Adrenal gland (tissue), 12 donors: Measurements from ENCODE around the gene CDH4. TPM values are rescaled to one million over a fixed set of nuclear protein-coding genes. Genes with fewer than 3 reads are reported as not detected.

Source experiments
- DNase-seq, 7 donors: peaks; one replicate each; pipeline ENCODE4 v3.0.0-alpha.2; 2019 to 2020
- H3K27ac ChIP-seq, 5 donors: fragments of 200-600 bp; sonication (generic) in 4 of 5; 1 replicate in 3 of 5; 2 replicates in 2 of 5; pipeline versions ENCODE4 v1.5.1 to v1.8.0; 2016 to 2020; ENCODE audit warnings: mild to moderate bottlenecking in 1 of 5
- H3K27me3 ChIP-seq: fragments of 200-600 bp; 2 replicates; pipeline ENCODE4 v1.8.0; 2021
- H3K36me3 ChIP-seq, 2 donors: fragments of 200-600 bp; replicated peaks in 1 of 2; 1 replicate in 1 of 2; 2 replicates in 1 of 2; pipeline versions ENCODE4 v1.5.1 to v1.8.0; 2018 to 2022
- H3K4me1 ChIP-seq, 2 donors: fragments of 200-600 bp; replicated peaks in 1 of 2; 1 replicate in 1 of 2; 2 replicates in 1 of 2; pipeline versions ENCODE4 v1.5.1 to v1.8.0; 2018 to 2021
- H3K4me3 ChIP-seq, 4 donors: fragments of 200-600 bp; sonication (generic) in 3 of 4; one replicate each; pipeline ENCODE4 v1.5.1; 2016 to 2018
- H3K9me3 ChIP-seq, 3 donors: fragments of 200-600 bp; sonication (generic) in 1 of 3; replicated peaks in 1 of 3; 1 replicate in 2 of 3; 2 replicates in 1 of 3; pipeline versions ENCODE4 v1.5.1 to v1.8.0; 2016 to 2021
- POLR2A ChIP-seq, 2 donors: fragments of 450-650 bp; IDR thresholded peaks; one replicate each; pipeline ENCODE4 v1.6.1; 2017; ENCODE audit warnings: antibody characterized with exemption in 2 of 2, mild to moderate bottlenecking in 2 of 2, moderate library complexity in 1 of 2
- WGBS, 4 donors: extraction: QIAGEN DNeasy Blood & Tissue Kit in 2 of 4; methylation state at CpG; one replicate each; pipeline versions ENCODE4 v1.1.5 to v1.1.7; 2013 to 2017; 5-methylcytosine and 5-hydroxymethylcytosine counted together
- intact Hi-C, 2 donors: fragments of 100-400 bp; cut with DNase I; formaldehyde crosslinking; loops; one replicate each; pipeline versions ENCODE4 v1.14.1 to v1.15.0; 2022 to 2023
- polyA plus RNA-seq, 3 donors: library from polyadenylated mRNA; stranded (reverse); fragments of 200-250 nt in 2 of 3; fragments of 350-450 nt in 1 of 3; fragmentation: Illumina TruSeq in 1 of 3; extraction: RNeasy Lipid Tissue Mini Kit (QIAGEN cat#74804) in 1 of 3; gene quantifications; one replicate each; pipeline ENCODE4 v1.2.3, GENCODE V29; 2013 to 2014
- total RNA-seq, 9 donors: library from RNA; depleted of rRNA in 4 of 9; stranded (reverse); fragments of >200 nt in 4 of 9; fragments of 120-200 nt in 1 of 9; fragmentation: NEBNext Ultra II Directional in 1 of 9; extraction: Animal tissue kit (Norgen Biotek cat#: 25700) in 1 of 9; gene quantifications; one replicate each; pipeline versions ENCODE4 v1.1.0 to v1.2.4, GENCODE V29; 2013 to 2023
- TF ChIP-seq, protein P1 (sequence below), 6 experiments: fragments of 450-650 bp in 4 of 6; fragments of 200-600 bp in 2 of 6; sonication (generic) in 1 of 6; IDR thresholded peaks; 1 replicate in 5 of 6; 2 replicates in 1 of 6; pipeline versions ENCODE4 v1.5.1 to v1.8.0; 2016 to 2021; ENCODE audit warnings: antibody characterized with exemption in 6 of 6, mild to moderate bottlenecking in 2 of 6, moderate library complexity in 1 of 6
- donor health status: healthy with polysubstance abuse.
- donor health status: Bipolar disorder and iron deficiency.
- donor health status: DM: yes; HTN: yes; CAD: no.
- donor health status: DM: no; HTN: no; CAD: no.
- donor health status: DM: no; HTN: no; CAD: no.
- donor health status: DM: yes; HTN: yes; CAD: no.

CDH4 gene
- total and polyA plus RNA-seq, 12 donors = 0.08 to 0.53 (median 0.20) TPM; not detected in 3

DNA sequence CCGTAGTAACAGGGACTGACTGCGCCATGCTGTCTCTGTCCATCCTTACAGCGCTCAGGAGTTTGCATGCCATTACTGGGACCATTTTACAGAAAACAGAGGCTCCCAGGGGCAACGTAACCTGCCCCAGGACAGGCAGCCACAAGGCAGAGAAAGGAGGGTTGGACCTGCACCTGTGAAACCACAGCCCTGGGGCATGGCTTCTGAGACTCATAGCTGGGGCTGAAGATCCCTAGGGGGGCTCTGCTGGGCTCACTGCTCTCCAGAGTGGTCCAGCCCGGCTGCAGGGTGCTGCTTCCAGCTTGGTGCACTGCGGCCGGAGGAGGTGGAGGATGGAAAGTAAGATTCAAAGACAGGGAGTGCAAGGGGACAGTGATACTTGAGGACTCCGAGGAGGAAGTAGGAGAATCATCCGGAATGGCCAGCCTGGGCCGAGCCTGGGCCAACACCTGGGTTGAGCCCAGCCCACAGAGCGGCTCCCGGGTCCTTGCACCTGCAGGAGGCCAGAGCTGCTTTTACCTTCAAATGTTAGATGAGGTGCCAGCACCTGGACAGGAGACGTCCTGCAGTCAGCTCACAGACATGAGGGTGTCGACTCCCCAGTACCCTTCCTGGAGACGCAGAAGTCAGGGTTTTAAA is 183.2 kb downstream of the CDH4 start:
- no peaks in the 10 kb centered on the region for H3K9me3 ChIP-seq
- H3K4me3 ChIP-seq = no peak overlapping the region
- no peak overlapping the region for H3K27ac ChIP-seq
- no peaks in the 10 kb centered on the region for H3K4me1 ChIP-seq
- H3K36me3 ChIP-seq = no peaks in the 10 kb centered on the region
- whole genome bisulfite sequencing, 4 donors = 75 to 85% (median 80%) methylated on average over 9 to 15 of the region's 15 CpGs
- no peak for DNase-seq
- no peak for TF ChIP-seq POLR2A (IDR thresholded peaks at IDR 0.05)
- TF ChIP-seq, protein P1, sequence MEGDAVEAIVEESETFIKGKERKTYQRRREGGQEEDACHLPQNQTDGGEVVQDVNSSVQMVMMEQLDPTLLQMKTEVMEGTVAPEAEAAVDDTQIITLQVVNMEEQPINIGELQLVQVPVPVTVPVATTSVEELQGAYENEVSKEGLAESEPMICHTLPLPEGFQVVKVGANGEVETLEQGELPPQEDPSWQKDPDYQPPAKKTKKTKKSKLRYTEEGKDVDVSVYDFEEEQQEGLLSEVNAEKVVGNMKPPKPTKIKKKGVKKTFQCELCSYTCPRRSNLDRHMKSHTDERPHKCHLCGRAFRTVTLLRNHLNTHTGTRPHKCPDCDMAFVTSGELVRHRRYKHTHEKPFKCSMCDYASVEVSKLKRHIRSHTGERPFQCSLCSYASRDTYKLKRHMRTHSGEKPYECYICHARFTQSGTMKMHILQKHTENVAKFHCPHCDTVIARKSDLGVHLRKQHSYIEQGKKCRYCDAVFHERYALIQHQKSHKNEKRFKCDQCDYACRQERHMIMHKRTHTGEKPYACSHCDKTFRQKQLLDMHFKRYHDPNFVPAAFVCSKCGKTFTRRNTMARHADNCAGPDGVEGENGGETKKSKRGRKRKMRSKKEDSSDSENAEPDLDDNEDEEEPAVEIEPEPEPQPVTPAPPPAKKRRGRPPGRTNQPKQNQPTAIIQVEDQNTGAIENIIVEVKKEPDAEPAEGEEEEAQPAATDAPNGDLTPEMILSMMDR (IDR thresholded peaks at IDR 0.05) = no peak
- no peaks in the 10 kb centered on the region for H3K27me3 ChIP-seq
- intact Hi-C loops = no loop called here

DNA sequence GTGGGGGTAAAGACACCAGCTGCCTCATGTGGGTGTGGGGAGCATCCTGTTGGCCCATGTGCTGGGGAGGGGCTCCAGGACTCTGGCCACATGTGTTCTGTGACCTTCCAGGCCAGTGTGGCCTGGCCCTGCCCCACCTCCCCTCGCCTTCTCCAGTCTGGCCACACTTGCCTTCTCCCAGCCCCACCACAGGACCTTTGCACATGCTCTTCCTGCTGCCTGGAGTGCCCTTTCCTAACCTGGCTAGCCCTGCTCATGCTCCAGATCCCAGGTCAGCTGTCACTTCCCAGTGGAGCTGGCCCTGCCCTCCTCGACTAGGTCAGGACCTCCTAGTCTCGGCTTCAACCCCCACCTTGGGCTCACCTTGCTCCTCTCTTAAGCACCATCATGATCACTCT is 183.8 kb downstream of the CDH4 start:
- DNase-seq = no peak
- H3K4me3 ChIP-seq = no peak overlapping the region
- WGBS, 4 donors = 58 to 74% (median 70%) methylated on average over 2 to 3 of the region's 3 CpGs
- intact Hi-C loops = no loop called here
- H3K9me3 ChIP-seq = no peaks in the 10 kb centered on the region
- H3K27me3 ChIP-seq = no peaks in the 10 kb centered on the region
- TF ChIP-seq POLR2A (IDR thresholded peaks at IDR 0.05) = no peak
- TF ChIP-seq, protein P1 (IDR thresholded peaks at IDR 0.05) = no peak
- H3K27ac ChIP-seq = no peak overlapping the region
- H3K36me3 ChIP-seq = no peaks in the 10 kb centered on the region
- no peaks in the 10 kb centered on the region for H3K4me1 ChIP-seq

DNA sequence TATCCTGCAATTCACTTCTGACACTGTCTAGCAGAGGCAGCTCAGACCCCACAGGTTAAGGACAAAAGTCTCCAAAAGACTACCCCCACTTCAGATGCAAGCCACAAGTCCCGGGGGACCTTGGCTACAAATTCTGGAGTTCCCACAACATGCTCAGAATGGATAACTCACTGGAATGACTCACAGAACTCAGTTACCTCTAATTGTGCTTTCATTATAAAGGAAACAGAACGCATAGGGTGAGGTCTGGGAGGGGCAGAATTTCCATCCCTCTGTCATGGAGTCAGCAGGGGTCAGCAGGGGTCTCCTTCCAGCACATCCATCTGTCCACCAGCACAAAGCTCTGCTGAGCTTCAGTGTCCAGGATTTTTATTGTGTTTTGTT is 184.2 kb downstream of the CDH4 start:
- no peaks in the 10 kb centered on the region for H3K4me1 ChIP-seq
- DNase-seq = no peak
- WGBS, 4 donors = 54 to 76% (median 64%) methylated on average over 2 of the region's 2 CpGs
- H3K4me3 ChIP-seq = no peak overlapping the region
- H3K27ac ChIP-seq = no peak overlapping the region
- no peaks in the 10 kb centered on the region for H3K27me3 ChIP-seq
- no peak for TF ChIP-seq POLR2A (IDR thresholded peaks at IDR 0.05)
- TF ChIP-seq, protein P1 (IDR thresholded peaks at IDR 0.05) = no peak
- no peaks in the 10 kb centered on the region for H3K36me3 ChIP-seq
- intact Hi-C loops = no loop called here
- no peaks in the 10 kb centered on the region for H3K9me3 ChIP-seq

DNA sequence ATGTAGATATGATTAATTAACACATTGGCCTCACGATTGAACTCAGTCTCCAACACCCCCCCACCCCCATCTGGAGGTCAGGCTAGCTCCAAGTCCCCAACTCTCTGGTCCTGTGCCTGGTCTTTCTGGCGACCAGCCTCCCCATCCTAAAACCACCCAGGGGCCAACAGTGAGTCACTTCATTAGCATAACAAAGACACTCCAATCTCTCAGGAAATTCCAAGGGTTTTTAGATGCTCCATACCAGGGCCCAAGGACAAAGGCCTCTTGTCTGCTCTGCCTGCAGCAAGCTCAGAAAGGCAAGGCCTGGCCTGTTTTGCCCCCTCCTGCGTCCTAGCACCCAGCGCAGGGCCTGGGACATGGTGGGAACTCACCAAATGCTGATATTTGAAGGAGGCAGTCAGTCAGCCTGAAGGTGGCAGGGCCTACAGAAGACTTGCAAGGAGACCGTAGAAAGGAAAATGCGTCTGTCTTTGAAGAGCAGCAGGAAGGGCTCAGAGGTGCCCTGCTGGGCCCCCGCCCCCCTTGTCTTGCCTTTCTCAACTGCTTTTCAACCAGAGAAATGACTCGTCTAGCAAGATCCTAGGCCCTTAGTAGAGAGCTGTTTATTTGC is 184.7 kb downstream of the CDH4 start:
- TF ChIP-seq, protein P1 (IDR thresholded peaks at IDR 0.05) = no peak
- no peak for TF ChIP-seq POLR2A (IDR thresholded peaks at IDR 0.05)
- H3K4me1 ChIP-seq = no peaks in the 10 kb centered on the region
- H3K36me3 ChIP-seq = no peaks in the 10 kb centered on the region
- intact Hi-C loops = no loop called here
- no peak overlapping the region for H3K4me3 ChIP-seq
- no peak for DNase-seq
- H3K9me3 ChIP-seq = no peaks in the 10 kb centered on the region
- H3K27ac ChIP-seq = no peak overlapping the region
- no peaks in the 10 kb centered on the region for H3K27me3 ChIP-seq
- WGBS, 4 donors = 50 to 53% (median 53%) methylated on average over 6 to 8 of the region's 8 CpGs
